Metanephros (tissue), 1 donor: Measurements from ENCODE around the gene NIPA2. TPM values are rescaled to one million over a fixed set of nuclear protein-coding genes. Genes with fewer than 3 reads are reported as not detected.

Source experiments
- total RNA-seq: library from RNA; depleted of rRNA; stranded (reverse); fragments of >200 nt; gene quantifications from one replicate; pipeline ENCODE4 v1.2.3, GENCODE V29; 2014

NIPA2 gene
- total RNA-seq = 48.5 TPM

GRCh38 chr15:22838292-22839042, at the start of gene NIPA2:
Gene NIPA2 (plus strand): TSS chr15:22838666. CDS start chr15:22851732, 13,066 bp downstream.

Other genes with a start within 250 kb of the NIPA2 start
- gene NIPA1, start 52.0 kb upstream of the NIPA2 start, total RNA-seq = 7.6 TPM
- gene CYFIP1, start 141.7 kb downstream of the NIPA2 start, total RNA-seq = 110 TPM
- gene TUBGCP5, start 200.9 kb downstream of the NIPA2 start, total RNA-seq = 21.4 TPM